Eye (tissue), 1 donor: Measurements from ENCODE around the gene ZNF20.
"Not testable (repeated sequence)": the region's sequence is repeated elsewhere in the genome, so short reads cannot be mapped to it uniquely, and the experiment has no call there.

Experiments used
- DNase-seq: peaks from one replicate; pipeline ENCODE4 v3.0.0-alpha.2; 2015

ZNF20 gene

GRCh38 chr19:12111943-12112637, 28.1 kb downstream of the ZNF20 start:
- no peak for DNase-seq

- no peak for DNase-seq
These were observed 29.0 kb downstream of the ZNF20 start for GRCh38 chr19:12111176-12111575.

GRCh38 chr19:12103909-12104308, 36.2 kb downstream of the ZNF20 start:
- not testable (repeated sequence) for DNase-seq

GRCh38 chr19:12098040-12098439, 42.1 kb downstream of the ZNF20 start:
- no peak for DNase-seq

- no peak for DNase-seq
These were observed 44.9 kb downstream of the ZNF20 start for GRCh38 chr19:12095111-12095790.

- no peak for DNase-seq
These were observed 46.4 kb downstream of the ZNF20 start for GRCh38 chr19:12093777-12094176.

- DNase-seq: peak; percentile 38
These were observed 47.2 kb downstream of the ZNF20 start for GRCh38 chr19:12092956-12093355.

- peak; percentile 96 for DNase-seq
These were observed 47.9 kb downstream of the ZNF20 start for GRCh38 chr19:12092065-12092867.

GRCh38 chr19:12090807-12091206, 49.3 kb downstream of the ZNF20 start:
- peak; percentile 89 for DNase-seq

- no peak for DNase-seq
These were observed 54.9 kb downstream of the ZNF20 start for GRCh38 chr19:12085074-12085818.

- DNase-seq: not testable (repeated sequence)
These were observed 56.8 kb downstream of the ZNF20 start for GRCh38 chr19:12083336-12083735.
